H9 (cell line): ENCODE data around the gene UBE2B. TPM values are rescaled to one million over a fixed set of nuclear protein-coding genes. Genes with fewer than 3 reads are reported as not detected.
A peak's percentile ranks its signal among the peaks of the same experiment; 100 is the strongest.

ENCODE experiments used
- DNase-seq: peaks from one replicate; pipeline ENCODE4 v3.0.0-alpha.2; 2017
- H2AFZ ChIP-seq: one replicate; pipeline ENCODE4 v1.6.1; 2013; ENCODE audit warnings: mild to moderate bottlenecking, low read length, control low read depth, moderate library complexity
- H2AK5ac ChIP-seq: 2 replicates; pipeline ENCODE4 v1.6.1; 2013; ENCODE audit warnings: low read length, control low read depth, mixed read lengths; ENCODE audit not compliant: insufficient read length
- H2BK120ac ChIP-seq: one replicate; pipeline ENCODE4 v1.6.1; 2013; ENCODE audit warnings: low read depth, mild to moderate bottlenecking, low read length, control low read depth, inconsistent platforms; ENCODE audit not compliant: poor library complexity, severe bottlenecking
- H2BK12ac ChIP-seq: 2 replicates; pipeline ENCODE4 v1.6.1; 2013; ENCODE audit warnings: low read length, control low read depth, mixed read lengths, low read depth; ENCODE audit not compliant: insufficient read length
- H2BK15ac ChIP-seq: 2 replicates; pipeline ENCODE4 v1.6.1; 2013; ENCODE audit warnings: low read depth, low read length, control low read depth
- H2BK20ac ChIP-seq: one replicate; pipeline ENCODE4 v1.6.1; 2013; ENCODE audit warnings: low read depth, mild to moderate bottlenecking, low read length, control low read depth, inconsistent platforms; ENCODE audit not compliant: poor library complexity, severe bottlenecking
- H2BK5ac ChIP-seq: 2 replicates; pipeline ENCODE4 v1.6.1; 2013; ENCODE audit warnings: low read length, control low read depth, mixed read lengths; ENCODE audit not compliant: insufficient read length
- H3K14ac ChIP-seq: 2 replicates; pipeline ENCODE4 v1.6.1; 2013; ENCODE audit warnings: low read length, control low read depth; ENCODE audit not compliant: insufficient read depth
- H3K18ac ChIP-seq: 2 replicates; pipeline ENCODE4 v1.6.1; 2013; ENCODE audit warnings: low read depth, mild to moderate bottlenecking, mixed read lengths, low read length, control low read depth; ENCODE audit not compliant: insufficient read length
- H3K23ac ChIP-seq: 2 replicates; pipeline ENCODE4 v1.6.1; 2013; ENCODE audit warnings: low read length, control low read depth, mixed read lengths, low read depth; ENCODE audit not compliant: insufficient read length
- H3K23me2 ChIP-seq: 2 replicates; pipeline ENCODE4 v1.6.1; 2013; ENCODE audit warnings: low read depth, mild to moderate bottlenecking, mixed read lengths, low read length, control low read depth; ENCODE audit not compliant: insufficient read length, poor library complexity, severe bottlenecking
- H3K27ac ChIP-seq: 2 replicates; pipeline ENCODE4 v1.5.1; 2013; ENCODE audit warnings: low read length, control low read depth, mixed read lengths, low read depth; ENCODE audit not compliant: insufficient read length
- H3K27me3 ChIP-seq: 2 replicates; pipeline ENCODE4 v1.6.1; 2013; ENCODE audit warnings: low read length, control low read depth, inconsistent platforms; ENCODE audit not compliant: insufficient read depth
- H3K4ac ChIP-seq: 2 replicates; pipeline ENCODE4 v1.6.1; 2013; ENCODE audit warnings: low read depth, mild to moderate bottlenecking, control low read depth, inconsistent platforms, low read length, moderate library complexity
- H3K4me1 ChIP-seq: 2 replicates; pipeline ENCODE4 v1.6.1; 2013; ENCODE audit warnings: low read length, control low read depth, inconsistent platforms; ENCODE audit not compliant: insufficient read depth
- H3K4me2 ChIP-seq: 2 replicates; pipeline ENCODE4 v1.6.1; 2013; ENCODE audit warnings: low read length, control low read depth, mixed read lengths; ENCODE audit not compliant: insufficient read length, insufficient read depth
- H3K56ac ChIP-seq: 2 replicates; pipeline ENCODE4 v1.6.1; 2013; ENCODE audit warnings: low read depth, mild to moderate bottlenecking, mixed read lengths, low read length, control low read depth; ENCODE audit not compliant: insufficient read length
- H3K79me1 ChIP-seq: 2 replicates; pipeline ENCODE4 v1.6.1; 2013; ENCODE audit warnings: low read depth, mild to moderate bottlenecking, moderate library complexity, low read length, control low read depth, inconsistent platforms; ENCODE audit not compliant: insufficient read depth, poor library complexity, severe bottlenecking
- H3K79me2 ChIP-seq: 2 replicates; pipeline ENCODE4 v1.6.1; 2013; ENCODE audit warnings: low read length, control low read depth, inconsistent platforms; ENCODE audit not compliant: insufficient read depth
- H3K9ac ChIP-seq: 2 replicates; pipeline ENCODE4 v1.6.1; 2013; ENCODE audit warnings: low read length, control low read depth, mixed read lengths; ENCODE audit not compliant: insufficient read length; ENCODE audit errors: extremely low read depth
- H3K9me3 ChIP-seq: one replicate; pipeline ENCODE4 v1.6.1; 2013; ENCODE audit warnings: low read depth, low read length, inconsistent platforms; ENCODE audit not compliant: control insufficient read depth
- H3T11ph ChIP-seq: one replicate; pipeline ENCODE4 v1.6.1; 2013; ENCODE audit warnings: mild to moderate bottlenecking, low read length, control low read depth, inconsistent platforms
- H4K20me1 ChIP-seq: one replicate; pipeline ENCODE4 v1.6.1; 2013; ENCODE audit not compliant: control insufficient read depth, insufficient read length, insufficient read depth
- H4K5ac ChIP-seq: 2 replicates; pipeline ENCODE4 v1.6.1; 2013; ENCODE audit warnings: low read depth, mild to moderate bottlenecking, mixed read lengths, low read length, control low read depth; ENCODE audit not compliant: insufficient read length
- H4K8ac ChIP-seq: replicated peaks from 2 replicates; pipeline ENCODE4 v1.6.1; 2013; ENCODE audit warnings: low read length, control low read depth, mixed read lengths, low read depth; ENCODE audit not compliant: insufficient read length
- H4K91ac ChIP-seq: 2 replicates; pipeline ENCODE4 v1.6.1; 2013; ENCODE audit warnings: low read depth, mild to moderate bottlenecking, moderate library complexity, mixed read lengths, low read length, control low read depth; ENCODE audit not compliant: insufficient read length
- H3K27ac Mint-ChIP-seq, 3 experiments: 2 replicates in 2 of 3; 3 replicates in 1 of 3; pipeline ENCODE4 v1.8.0; 2020 to 2021; ENCODE audit warnings: mixed read lengths in 3 of 3, mild to moderate bottlenecking in 1 of 3, moderate library complexity in 1 of 3
- H3K27me3 Mint-ChIP-seq: 2 replicates; pipeline ENCODE4 v1.8.0; 2021; ENCODE audit warnings: low read depth, mild to moderate bottlenecking, moderate library complexity, mixed read lengths
- H3K36me3 Mint-ChIP-seq, 3 experiments: 2 replicates in 2 of 3; 3 replicates in 1 of 3; pipeline ENCODE4 v1.8.0; 2020 to 2021; ENCODE audit warnings: low read depth in 3 of 3, mixed read lengths in 3 of 3; ENCODE audit not compliant: insufficient read depth in 1 of 3
- H3K4me1 Mint-ChIP-seq, 2 experiments: 2 replicates each; pipeline ENCODE4 v1.8.0; 2020; ENCODE audit warnings: mixed read lengths in 2 of 2
- H3K4me3 Mint-ChIP-seq, 2 experiments: 2 replicates in 1 of 2; 3 replicates in 1 of 2; pipeline ENCODE4 v1.8.0; 2020 to 2021; ENCODE audit warnings: mild to moderate bottlenecking in 2 of 2, mixed read lengths in 2 of 2, moderate library complexity in 1 of 2
- H3K9me3 Mint-ChIP-seq, 2 experiments: 2 replicates in 1 of 2; 3 replicates in 1 of 2; pipeline ENCODE4 v1.8.0; 2020; ENCODE audit warnings: mild to moderate bottlenecking in 2 of 2, mixed read lengths in 2 of 2, moderate library complexity in 1 of 2
- CTCF ChIP-seq: fragments of 200-600 bp; sonication (generic); conservative IDR thresholded peaks from 3 replicates; pipeline ENCODE4 v1.8.0; 2021; ENCODE audit warnings: antibody characterized with exemption, mild to moderate bottlenecking
- WGBS: extraction: QIAGEN DNeasy Blood & Tissue Kit; methylation state at CpG from one replicate; pipeline ENCODE4 v1.1.7; 2013; ENCODE audit warnings: missing lambda C conversion rate, low lambda C conversion rate, mixed read lengths; ENCODE audit not compliant: insufficient read length; ENCODE audit errors: extremely low coverage; 5-methylcytosine and 5-hydroxymethylcytosine counted together
- total RNA-seq: library from RNA; stranded (reverse); gene quantifications from 2 replicates; pipeline ENCODE4 v1.2.1, GENCODE V29; 2021

UBE2B gene
- total RNA-seq, 1 experiment from 2014 or later, result 50.3 TPM

GRCh38 chr5:134365604-134366003 is 5.8 kb upstream of the UBE2B start:
- no peaks in the 10 kb centered on the region for H3K79me2 ChIP-seq

More at GRCh38 chr5:134365604-134366003, 5.8 kb upstream of the UBE2B start:
- no peaks in the 10 kb centered on the region for H3K79me1 ChIP-seq
- H3K27me3 ChIP-seq, result no peaks in the 10 kb centered on the region
- H4K8ac ChIP-seq, result no peak overlapping the region
- H3K14ac ChIP-seq, result no peak overlapping the region
- H3K4me1 ChIP-seq, result no peaks in the 10 kb centered on the region
- no peak overlapping the region for H3K9ac ChIP-seq
- no peak overlapping the region for H2BK15ac ChIP-seq
- Mint-ChIP-seq H3K4me1 (peaks cover 7 to 23% of the 10 kb centered on the region in 2 experiments), H3K27ac (no peak overlapping the region), H3K4me3 (peak overlapping the region; percentile 0 to 4; a peak in 3 of 5 replicates), H3K36me3 (peaks cover 7 to 13% (median 13%) of the 10 kb centered on the region in 3 experiments), H3K9me3 (peaks cover 2 to 10% of the 10 kb centered on the region in 2 experiments; a peak in 3 of 5 replicates), H3K27me3 (no peaks in the 10 kb centered on the region)
- H4K5ac ChIP-seq, result no peak overlapping the region
- H3K4ac ChIP-seq, result no peak overlapping the region
- H3K9me3 ChIP-seq, result no peaks in the 10 kb centered on the region
- no peak overlapping the region for H3K27ac ChIP-seq
- TF ChIP-seq CTCF, result no peak
- H4K91ac ChIP-seq, result no peak overlapping the region
- no peaks in the 10 kb centered on the region for H4K20me1 ChIP-seq
- no peak overlapping the region for H3K56ac ChIP-seq
- WGBS, result 100% methylated on average over 1 of the region's 1 CpG
- H2BK20ac ChIP-seq, result no peak overlapping the region
- peaks cover 2% of the 10 kb centered on the region for H3K23me2 ChIP-seq
- H3K23ac ChIP-seq, result no peak overlapping the region
- DNase-seq, result no peak
- no peak overlapping the region for H3T11ph ChIP-seq
- H3K4me2 ChIP-seq, result no peak overlapping the region
- H2BK5ac ChIP-seq, result no peak overlapping the region
- H2AFZ ChIP-seq, result no peak overlapping the region
- no peak overlapping the region for H2BK12ac ChIP-seq
- H3K18ac ChIP-seq, result no peak overlapping the region
- H2AK5ac ChIP-seq, result no peak overlapping the region
- no peak overlapping the region for H2BK120ac ChIP-seq
